Kidney glomerular epithelial cell (primary cell): ENCODE data around the gene IWS1.
"Not testable (repeated sequence)": the region's sequence is repeated elsewhere in the genome, so short reads cannot be mapped to it uniquely, and the experiment has no call there.

Source experiments
- DNase-seq: peaks from one replicate; lab custom pipeline; 2025; lab: John Stamatoyannopoulos, UW

IWS1 gene

GRCh38 chr2:127526132-127527000 lies at the start of gene IWS1:
Gene IWS1 (minus strand): TSS chr2:127526489. CDS start chr2:127526208, 281 bp downstream.
- DNase-seq: peak; percentile 95

- DNase-seq: no peak
Measured at GRCh38 chr2:127575941-127576432, 49.7 kb upstream of the IWS1 start.

GRCh38 chr2:127575185-127575765 lies 49.0 kb upstream of the IWS1 start:
- no peak for DNase-seq

- DNase-seq: no peak
Measured at GRCh38 chr2:127574656-127575055, 48.4 kb upstream of the IWS1 start.

GRCh38 chr2:127573771-127574170 lies 47.5 kb upstream of the IWS1 start:
- no peak for DNase-seq

GRCh38 chr2:127573298-127573697 lies 47.0 kb upstream of the IWS1 start:
- no peak for DNase-seq

- DNase-seq: no peak
Measured at GRCh38 chr2:127572841-127573240, 46.6 kb upstream of the IWS1 start.

GRCh38 chr2:127572352-127572751 lies 46.1 kb upstream of the IWS1 start:
- DNase-seq: not testable (repeated sequence)

- no peak for DNase-seq
Measured at GRCh38 chr2:127570282-127571250, 44.3 kb upstream of the IWS1 start.

GRCh38 chr2:127569666-127570065 lies 43.4 kb upstream of the IWS1 start:
- DNase-seq: no peak

- no peak for DNase-seq
Measured at GRCh38 chr2:127568128-127568527, 41.8 kb upstream of the IWS1 start.

GRCh38 chr2:127567351-127567854 lies 41.1 kb upstream of the IWS1 start:
- DNase-seq: no peak

GRCh38 chr2:127566576-127566975 lies 40.3 kb upstream of the IWS1 start:
- DNase-seq: no peak

GRCh38 chr2:127566139-127566417 lies 39.8 kb upstream of the IWS1 start:
- no peak for DNase-seq

GRCh38 chr2:127565261-127566138 lies 39.2 kb upstream of the IWS1 start:
- no peak for DNase-seq

GRCh38 chr2:127564429-127565260 lies 38.4 kb upstream of the IWS1 start:
- no peak for DNase-seq

GRCh38 chr2:127563458-127564428 lies 37.5 kb upstream of the IWS1 start:
- no peak for DNase-seq

- DNase-seq: no peak
Measured at GRCh38 chr2:127562936-127563335, 36.6 kb upstream of the IWS1 start.

GRCh38 chr2:127561371-127561770 lies 35.1 kb upstream of the IWS1 start:
- DNase-seq: no peak
